ENCODE measurements around the gene MEF2A. TPM values are rescaled to one million over a fixed set of nuclear protein-coding genes. Genes with fewer than 3 reads are reported as not detected.

Gene MEF2A
- polyA plus RNA-seq, 6 donors from 2014 or later = 27.1 to 56.6 (median 40.9) TPM

GRCh38 chr15:99707473-99708270 lies 141.9 kb downstream of the MEF2A start:
- Mint-ChIP-seq H3K36me3 (peaks cover 17 to 40% of the 10 kb centered on the region in 2 donors), H3K27ac (peak overlapping the region in 2 of 6 donors; percentile 10 to 38), H3K4me1 (peaks cover 13 to 28% (median 26%) of the 10 kb centered on the region in 3 donors), H3K27me3 (no peaks in the 10 kb centered on the region), H3K4me3 (no peak overlapping the region), H3K9me3 (no peaks in the 10 kb centered on the region)
- DNase-seq (no peak), ATAC-seq (ENCODE audit: low read depth in 2 of 2) (no peak)

DNA sequence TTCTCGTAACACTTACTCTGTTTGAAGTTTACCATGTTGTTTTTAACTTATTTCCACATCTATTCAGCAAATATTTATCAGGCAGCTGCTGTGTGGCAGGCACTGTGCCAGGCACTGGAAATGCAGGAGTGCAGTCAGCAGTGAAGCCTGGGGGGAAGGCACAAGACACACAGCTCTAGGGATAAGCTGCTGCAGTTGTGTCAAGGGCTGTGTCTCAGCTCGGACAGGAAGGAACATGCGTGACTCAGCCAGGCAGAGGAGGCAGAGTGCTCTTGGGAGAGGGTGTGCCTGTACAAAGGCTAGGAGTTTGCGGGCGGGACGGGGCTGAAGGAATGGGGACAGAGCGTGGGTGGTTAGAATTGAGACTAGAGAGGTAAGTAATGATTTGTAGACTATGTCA lies 142.8 kb downstream of the MEF2A start:
- H3K4me1 Mint-ChIP-seq = peaks cover 9 to 21% (median 17%) of the 10 kb centered on the region in 3 donors

GRCh38 chr15:99709243-99709986 lies 143.6 kb downstream of the MEF2A start:
- Mint-ChIP-seq H3K36me3 (peaks cover 21 to 42% of the 10 kb centered on the region in 2 donors), H3K4me1 (peaks cover 7 to 13% (median 9%) of the 10 kb centered on the region in 3 donors), H3K4me3 (peak overlapping the region in 1 of 8 donors; percentile 29), H3K27me3 (no peaks in the 10 kb centered on the region), H3K9me3 (no peaks in the 10 kb centered on the region), H3K27ac (peak overlapping the region in 2 of 6 donors; percentile 5 to 54)
- DNase-seq (no peak), ATAC-seq (ENCODE audit: low read depth in 2 of 2) (no peak)

More for the DNA sequence above, 142.8 kb downstream of the MEF2A start:
- H3K36me3 Mint-ChIP-seq = peaks cover 21 to 42% of the 10 kb centered on the region in 2 donors
- H3K9me3 Mint-ChIP-seq = no peaks in the 10 kb centered on the region
- H3K27me3 Mint-ChIP-seq = no peaks in the 10 kb centered on the region
- peak overlapping the region in 3 of 6 donors; percentile 10 to 38 (median 36) for H3K27ac Mint-ChIP-seq
- no peak overlapping the region for H3K4me3 Mint-ChIP-seq
- DNase-seq = no peak
- no peak for ATAC-seq (ENCODE audit: low read depth in 2 of 2)

- no peak for DNase-seq
- H3K27me3 Mint-ChIP-seq = no peaks in the 10 kb centered on the region
- peaks cover 27 to 42% of the 10 kb centered on the region in 2 donors for H3K36me3 Mint-ChIP-seq
- H3K4me1 Mint-ChIP-seq = peaks cover 5 to 10% (median 7%) of the 10 kb centered on the region in 3 donors
- no peak overlapping the region for H3K4me3 Mint-ChIP-seq
- peak overlapping the region in 2 of 6 donors; percentile 39 to 70 for H3K27ac Mint-ChIP-seq
- ATAC-seq (ENCODE audit: low read depth in 2 of 2) = no peak
- H3K9me3 Mint-ChIP-seq = no peaks in the 10 kb centered on the region
Observed at GRCh38 chr15:99711625-99712024, 145.8 kb downstream of the MEF2A start.

DNA sequence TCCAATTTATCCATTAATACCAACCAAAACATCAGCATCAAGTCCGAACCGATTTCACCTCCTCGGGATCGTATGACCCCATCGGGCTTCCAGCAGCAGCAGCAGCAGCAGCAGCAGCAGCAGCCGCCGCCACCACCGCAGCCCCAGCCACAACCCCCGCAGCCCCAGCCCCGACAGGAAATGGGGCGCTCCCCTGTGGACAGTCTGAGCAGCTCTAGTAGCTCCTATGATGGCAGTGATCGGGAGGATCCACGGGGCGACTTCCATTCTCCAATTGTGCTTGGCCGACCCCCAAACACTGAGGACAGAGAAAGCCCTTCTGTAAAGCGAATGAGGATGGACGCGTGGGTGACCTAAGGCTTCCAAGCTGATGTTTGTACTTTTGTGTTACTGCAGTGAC lies 146.6 kb downstream of the MEF2A start:
- no peak for DNase-seq
- Mint-ChIP-seq H3K27ac (peak overlapping the region in 2 of 6 donors; percentile 37 to 43), H3K4me1 (peaks cover 5 to 11% (median 10%) of the 10 kb centered on the region in 3 donors), H3K27me3 (no peaks in the 10 kb centered on the region), H3K9me3 (no peaks in the 10 kb centered on the region), H3K36me3 (peaks cover 27 to 42% of the 10 kb centered on the region in 2 donors), H3K4me3 (no peak overlapping the region)
- no peak for ATAC-seq (ENCODE audit: low read depth in 2 of 2)

DNA sequence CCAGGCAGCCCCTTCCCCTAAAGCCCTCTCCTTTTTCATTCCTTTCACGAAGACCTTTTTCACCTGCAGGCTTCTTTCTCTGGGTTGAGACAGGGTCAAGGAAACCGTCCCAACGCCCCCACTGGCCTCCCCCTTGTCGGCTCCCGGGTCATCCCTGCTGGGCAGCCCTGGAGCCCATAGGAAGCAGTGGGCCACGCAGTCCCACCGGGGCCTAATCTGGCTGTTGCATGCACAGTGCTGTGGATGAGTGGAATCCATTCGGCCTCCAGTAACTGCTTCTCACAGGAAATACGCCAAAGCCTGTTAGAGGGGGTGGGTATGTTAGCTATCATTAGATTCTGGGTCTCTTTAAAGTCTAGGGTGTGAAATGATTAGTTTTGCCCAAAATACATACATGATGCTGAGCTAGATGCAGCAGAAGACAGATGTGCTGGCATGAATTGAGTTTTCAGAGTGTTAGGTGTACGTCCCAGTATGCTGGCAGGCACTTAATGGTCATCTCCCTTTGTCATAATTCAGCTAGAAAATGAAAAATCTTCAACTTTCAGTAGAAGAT lies 150.8 kb downstream of the MEF2A start:
- H3K4me1 Mint-ChIP-seq = peaks cover 26 to 34% (median 29%) of the 10 kb centered on the region in 3 donors
- no peaks in the 10 kb centered on the region for H3K27me3 Mint-ChIP-seq
- ATAC-seq (ENCODE audit: low read depth in 2 of 2) (no peak), DNase-seq (no peak)
- H3K36me3 Mint-ChIP-seq = peaks cover 10 to 13% of the 10 kb centered on the region in 2 donors
- no peak overlapping the region for H3K4me3 Mint-ChIP-seq
- peak overlapping the region in 1 of 6 donors; percentile 62 for H3K27ac Mint-ChIP-seq
- no peaks in the 10 kb centered on the region for H3K9me3 Mint-ChIP-seq

- H3K36me3 Mint-ChIP-seq = peaks cover 5 to 10% of the 10 kb centered on the region in 2 donors
- DNase-seq (no peak), ATAC-seq (ENCODE audit: low read depth in 2 of 2) (no peak)
- H3K9me3 Mint-ChIP-seq = no peaks in the 10 kb centered on the region
- H3K4me3 Mint-ChIP-seq = peak overlapping the region in 1 of 8 donors; percentile 27
- peak overlapping the region in 3 of 6 donors; percentile 41 to 49 (median 42) for H3K27ac Mint-ChIP-seq
- peaks cover 29 to 34% (median 30%) of the 10 kb centered on the region in 3 donors for H3K4me1 Mint-ChIP-seq
- no peaks in the 10 kb centered on the region for H3K27me3 Mint-ChIP-seq
Observed at GRCh38 chr15:99717161-99718009, 151.6 kb downstream of the MEF2A start.

GRCh38 chr15:99718421-99718820 lies 152.6 kb downstream of the MEF2A start:
- Mint-ChIP-seq H3K4me3 (peak overlapping the region in 1 of 8 donors; percentile 59), H3K4me1 (peaks cover 29 to 34% (median 30%) of the 10 kb centered on the region in 3 donors), H3K27me3 (no peaks in the 10 kb centered on the region), H3K9me3 (no peaks in the 10 kb centered on the region), H3K36me3 (peaks cover 0 to 6% of the 10 kb centered on the region in 2 donors), H3K27ac (peak overlapping the region in 1 of 6 donors; percentile 32)
- no peak for DNase-seq
- ATAC-seq (ENCODE audit: low read depth in 2 of 2) = no peak

GRCh38 chr15:99719096-99719541 lies 153.3 kb downstream of the MEF2A start:
- Mint-ChIP-seq H3K27ac (peak overlapping the region in 3 of 6 donors; percentile 4 to 47 (median 35)), H3K4me1 (peaks cover 29 to 34% (median 34%) of the 10 kb centered on the region in 3 donors), H3K9me3 (no peaks in the 10 kb centered on the region), H3K27me3 (no peaks in the 10 kb centered on the region), H3K4me3 (peak overlapping the region in 2 of 8 donors; percentile 6 to 13), H3K36me3 (peaks cover 0 to 6% of the 10 kb centered on the region in 2 donors)
- ATAC-seq (ENCODE audit: low read depth in 2 of 2) (no peak), DNase-seq (no peak)

GRCh38 chr15:99720533-99720932 lies 154.7 kb downstream of the MEF2A start:
- DNase-seq (no peak), ATAC-seq (ENCODE audit: low read depth in 2 of 2) (peak; percentile 48 to 56)
- peak overlapping the region; percentile 1 to 71 (median 32) for H3K27ac Mint-ChIP-seq

DNA sequence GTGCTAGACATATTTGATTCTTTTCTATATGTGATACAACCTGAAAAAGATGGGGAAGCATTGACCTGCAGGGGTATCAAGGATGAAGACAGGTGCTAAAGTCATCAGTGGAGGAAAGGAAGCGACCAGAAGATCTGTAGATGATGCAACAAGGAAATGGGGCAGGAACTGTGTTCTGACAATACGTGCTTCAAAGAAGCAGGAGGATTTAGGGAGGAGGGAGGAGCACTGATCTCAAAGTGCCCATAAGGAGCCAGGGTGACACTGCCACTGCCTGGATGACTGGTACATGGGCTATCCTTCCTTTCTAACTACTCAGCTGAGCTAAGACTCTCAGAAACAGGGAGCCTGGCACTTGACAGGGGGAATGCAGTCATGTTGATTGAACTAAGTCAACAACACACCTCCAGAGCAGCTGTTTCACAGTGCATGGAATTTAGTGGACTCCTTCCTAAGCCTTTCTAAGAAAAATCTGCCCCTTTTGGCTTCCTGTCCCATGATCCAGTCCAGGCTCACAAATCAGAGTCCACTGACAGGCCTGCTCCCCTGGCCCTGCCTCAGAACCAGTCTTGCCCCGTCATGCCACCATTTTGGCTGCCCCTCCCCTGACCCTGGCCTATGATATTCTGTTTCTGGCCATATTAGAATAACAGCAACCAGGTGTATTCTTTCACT lies 155.5 kb downstream of the MEF2A start:
- Mint-ChIP-seq H3K27me3 (no peaks in the 10 kb centered on the region), H3K4me3 (peak overlapping the region in 2 of 8 donors; percentile 17 to 49), H3K27ac (peak overlapping the region in 3 of 6 donors; percentile 1 to 21 (median 4)), H3K4me1 (peaks cover 29 to 34% (median 34%) of the 10 kb centered on the region in 3 donors), H3K9me3 (no peaks in the 10 kb centered on the region), H3K36me3 (no peaks in the 10 kb centered on the region)
- DNase-seq (no peak), ATAC-seq (ENCODE audit: low read depth in 2 of 2) (no peak)

More at GRCh38 chr15:99720533-99720932, 154.7 kb downstream of the MEF2A start:
- Mint-ChIP-seq H3K4me3 (peak overlapping the region in 6 of 8 donors; percentile 49 to 81 (median 70)), H3K4me1 (peaks cover 29 to 34% (median 34%) of the 10 kb centered on the region in 3 donors), H3K36me3 (peaks cover 0 to 2% of the 10 kb centered on the region in 2 donors), H3K27me3 (no peaks in the 10 kb centered on the region), H3K9me3 (no peaks in the 10 kb centered on the region)

- H3K9me3 Mint-ChIP-seq = no peaks in the 10 kb centered on the region
- no peak overlapping the region for H3K27ac Mint-ChIP-seq
- no peak for ATAC-seq (ENCODE audit: low read depth in 2 of 2)
- no peaks in the 10 kb centered on the region for H3K36me3 Mint-ChIP-seq
- peaks cover 29 to 34% (median 34%) of the 10 kb centered on the region in 3 donors for H3K4me1 Mint-ChIP-seq
- H3K4me3 Mint-ChIP-seq = no peak overlapping the region
- H3K27me3 Mint-ChIP-seq = no peaks in the 10 kb centered on the region
- DNase-seq = no peak
Observed at GRCh38 chr15:99721896-99722295, 156.1 kb downstream of the MEF2A start.
